GM12874 (cell line): ENCODE results near the gene VWA7.

Source experiments
- CTCF ChIP-seq: IDR thresholded peaks from 2 replicates; pipeline ENCODE4 v1.5.1; 2011; ENCODE audit warnings: low read depth, mild to moderate bottlenecking, control low read depth, low read length, moderate library complexity; ENCODE audit not compliant: insufficient read depth

VWA7 gene

GRCh38 chr6:31778999-31779885, 2.1 kb upstream of the VWA7 start:
- TF ChIP-seq CTCF = no peak

- TF ChIP-seq CTCF = no peak
Measured at GRCh38 chr6:31778193-31778592, 1.1 kb upstream of the VWA7 start.

GRCh38 chr6:31777667-31778050, 531 bp upstream of the VWA7 start:
- TF ChIP-seq CTCF = no peak

- no peak for TF ChIP-seq CTCF
Measured at GRCh38 chr6:31776485-31776988, 591 bp downstream of the VWA7 start.

- TF ChIP-seq CTCF = no peak
Measured at GRCh38 chr6:31775633-31776484, 1.3 kb downstream of the VWA7 start.

- TF ChIP-seq CTCF = no peak
Measured at GRCh38 chr6:31775184-31775583, 1.9 kb downstream of the VWA7 start.

- no peak for TF ChIP-seq CTCF
Measured at GRCh38 chr6:31771992-31772358, 5.2 kb downstream of the VWA7 start.
